NB4 (cell line): ENCODE results near the gene STAG1.
"Not testable (repeated sequence)": the region's sequence is repeated elsewhere in the genome, so short reads cannot be mapped to it uniquely, and the experiment has no call there.

Experiments used
- DNase-seq: peaks from one replicate; pipeline ENCODE4 v3.0.0; 2010; ENCODE audit warnings: low read depth
- H3K4me3 ChIP-seq: one replicate; pipeline ENCODE4 v1.5.1; 2011; ENCODE audit warnings: mild to moderate bottlenecking, low read depth, low read length, moderate library complexity
- MYC ChIP-seq: IDR thresholded peaks from 2 replicates; pipeline ENCODE4 v1.6.1; 2011; ENCODE audit warnings: low read depth, low read length
- POLR2A ChIP-seq: IDR thresholded peaks from 2 replicates; pipeline ENCODE4 v1.6.1; 2011; ENCODE audit warnings: mild to moderate bottlenecking; ENCODE audit not compliant: insufficient read length; ENCODE audit errors: extremely low read depth
- TF ChIP-seq, protein P1 (sequence below): IDR thresholded peaks from one replicate; pipeline ENCODE4 v1.5.1; 2012; ENCODE audit warnings: low read depth, low read length
- TF ChIP-seq, protein P2 (sequence below): IDR thresholded peaks from 2 replicates; pipeline ENCODE4 v1.6.1; 2011; ENCODE audit warnings: low read depth, low read length

Gene STAG1

DNA sequence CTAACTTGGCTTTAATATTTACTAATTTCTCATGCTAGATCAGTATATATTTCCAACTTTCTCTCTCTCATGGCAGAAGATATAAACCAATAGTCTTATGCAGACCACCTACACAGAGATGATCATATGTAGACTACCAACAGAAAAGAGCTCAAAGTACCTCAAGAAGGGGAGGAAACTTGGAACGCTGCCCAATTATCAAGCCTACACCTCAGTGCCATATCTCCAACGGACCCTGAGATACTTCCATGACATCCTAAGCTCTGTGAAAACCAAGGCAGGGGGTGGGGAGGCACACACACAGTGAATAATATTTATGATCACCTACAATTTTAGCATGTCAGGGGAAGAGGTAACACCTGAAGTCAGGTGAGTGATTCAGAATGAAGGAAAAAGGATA lies 100.6 kb downstream of the STAG1 start:
- no peak for DNase-seq
- no peak overlapping the region for H3K4me3 ChIP-seq
- TF ChIP-seq MYC (no peak), POLR2A (no peak)
- TF ChIP-seq, protein P1, sequence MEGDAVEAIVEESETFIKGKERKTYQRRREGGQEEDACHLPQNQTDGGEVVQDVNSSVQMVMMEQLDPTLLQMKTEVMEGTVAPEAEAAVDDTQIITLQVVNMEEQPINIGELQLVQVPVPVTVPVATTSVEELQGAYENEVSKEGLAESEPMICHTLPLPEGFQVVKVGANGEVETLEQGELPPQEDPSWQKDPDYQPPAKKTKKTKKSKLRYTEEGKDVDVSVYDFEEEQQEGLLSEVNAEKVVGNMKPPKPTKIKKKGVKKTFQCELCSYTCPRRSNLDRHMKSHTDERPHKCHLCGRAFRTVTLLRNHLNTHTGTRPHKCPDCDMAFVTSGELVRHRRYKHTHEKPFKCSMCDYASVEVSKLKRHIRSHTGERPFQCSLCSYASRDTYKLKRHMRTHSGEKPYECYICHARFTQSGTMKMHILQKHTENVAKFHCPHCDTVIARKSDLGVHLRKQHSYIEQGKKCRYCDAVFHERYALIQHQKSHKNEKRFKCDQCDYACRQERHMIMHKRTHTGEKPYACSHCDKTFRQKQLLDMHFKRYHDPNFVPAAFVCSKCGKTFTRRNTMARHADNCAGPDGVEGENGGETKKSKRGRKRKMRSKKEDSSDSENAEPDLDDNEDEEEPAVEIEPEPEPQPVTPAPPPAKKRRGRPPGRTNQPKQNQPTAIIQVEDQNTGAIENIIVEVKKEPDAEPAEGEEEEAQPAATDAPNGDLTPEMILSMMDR, result no peak
- TF ChIP-seq, protein P2, sequence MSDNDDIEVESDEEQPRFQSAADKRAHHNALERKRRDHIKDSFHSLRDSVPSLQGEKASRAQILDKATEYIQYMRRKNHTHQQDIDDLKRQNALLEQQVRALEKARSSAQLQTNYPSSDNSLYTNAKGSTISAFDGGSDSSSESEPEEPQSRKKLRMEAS, result no peak

DNA sequence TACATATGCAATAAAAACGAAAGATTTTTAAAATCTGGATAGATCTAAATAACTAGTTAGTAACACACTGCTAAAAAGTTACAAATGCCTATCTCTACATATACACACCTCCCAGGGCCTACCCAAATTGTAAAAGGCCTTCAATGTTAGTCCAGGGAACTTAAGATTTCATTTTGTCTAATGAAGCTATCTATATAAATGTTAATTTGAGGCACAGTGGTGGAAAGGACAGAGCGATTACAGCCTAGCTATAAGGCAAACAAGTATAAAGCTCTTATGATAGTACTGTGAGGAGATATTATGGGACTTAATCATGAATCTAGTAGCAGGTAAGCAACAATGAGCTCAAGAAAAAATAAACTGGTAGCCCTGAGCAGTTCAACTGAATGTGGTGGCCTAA lies 101.7 kb downstream of the STAG1 start:
- DNase-seq, result no peak
- no peak overlapping the region for H3K4me3 ChIP-seq
- TF ChIP-seq, protein P1, result no peak
- TF ChIP-seq, protein P2, result no peak
- TF ChIP-seq POLR2A (no peak), MYC (no peak)

DNA sequence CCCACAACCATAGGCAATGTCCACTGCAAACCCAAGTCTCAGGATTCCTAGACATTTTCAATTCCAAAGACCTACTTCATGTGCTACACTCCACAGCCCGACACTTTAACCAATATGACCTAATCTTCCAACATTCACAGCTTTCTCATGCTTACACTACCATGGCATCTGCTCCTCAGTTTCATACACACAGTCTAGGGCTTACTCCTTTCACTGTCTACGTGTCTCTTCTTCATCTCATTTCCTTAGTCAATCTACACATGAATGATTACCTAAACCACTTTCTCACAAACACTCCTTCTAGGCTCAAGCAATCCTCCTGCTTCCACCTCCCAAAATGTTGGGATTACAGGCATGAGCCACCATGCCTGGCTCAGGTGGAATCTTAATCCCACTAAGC lies 106.3 kb downstream of the STAG1 start:
- no peak overlapping the region for H3K4me3 ChIP-seq
- TF ChIP-seq, protein P1, result no peak
- TF ChIP-seq MYC (no peak), POLR2A (no peak)
- TF ChIP-seq, protein P2, result no peak
- no peak for DNase-seq

DNA sequence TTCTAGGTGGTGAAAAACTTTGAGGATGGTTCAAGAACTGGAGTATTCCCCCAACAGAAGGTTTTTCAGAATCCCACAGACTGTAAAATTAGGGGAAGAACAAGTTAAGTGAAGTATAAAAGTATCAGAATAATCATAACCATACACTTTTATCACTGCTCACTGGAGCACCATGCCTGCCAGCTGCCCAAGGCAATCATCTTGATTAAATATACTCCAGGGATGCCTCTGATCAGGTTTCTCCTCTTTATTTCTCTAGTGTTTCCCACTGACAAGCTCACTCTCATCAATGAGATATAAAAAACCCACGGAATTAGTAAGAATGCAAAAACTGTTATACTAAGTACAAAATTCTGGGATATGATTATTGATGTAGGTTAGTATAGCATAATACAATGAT lies 108.0 kb downstream of the STAG1 start:
- DNase-seq, result no peak
- TF ChIP-seq, protein P2, result no peak
- TF ChIP-seq, protein P1, result no peak
- no peak for TF ChIP-seq MYC
- no peak for TF ChIP-seq POLR2A
- H3K4me3 ChIP-seq, result no peak overlapping the region

DNA sequence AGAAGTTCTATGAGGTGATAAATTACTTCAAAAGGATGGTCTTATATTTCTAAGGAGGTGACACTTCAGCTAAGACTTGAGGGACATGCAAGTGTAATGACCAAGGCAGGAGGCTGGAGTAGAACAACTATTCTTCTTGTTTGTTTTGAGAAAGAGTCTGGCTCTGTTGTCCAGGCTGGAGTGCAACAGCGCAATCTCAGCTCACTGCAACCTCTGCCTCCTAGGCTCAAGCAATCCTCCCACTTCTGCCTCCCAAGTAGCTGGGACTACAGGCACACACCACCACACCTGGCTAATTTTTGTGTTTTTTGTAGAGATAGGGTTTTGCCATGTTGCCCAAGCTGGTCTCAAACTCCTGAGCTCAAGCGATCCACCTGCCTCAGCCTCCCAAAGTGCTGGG lies 108.8 kb downstream of the STAG1 start:
- H3K4me3 ChIP-seq, DNase-seq: not testable (repeated sequence)

DNA sequence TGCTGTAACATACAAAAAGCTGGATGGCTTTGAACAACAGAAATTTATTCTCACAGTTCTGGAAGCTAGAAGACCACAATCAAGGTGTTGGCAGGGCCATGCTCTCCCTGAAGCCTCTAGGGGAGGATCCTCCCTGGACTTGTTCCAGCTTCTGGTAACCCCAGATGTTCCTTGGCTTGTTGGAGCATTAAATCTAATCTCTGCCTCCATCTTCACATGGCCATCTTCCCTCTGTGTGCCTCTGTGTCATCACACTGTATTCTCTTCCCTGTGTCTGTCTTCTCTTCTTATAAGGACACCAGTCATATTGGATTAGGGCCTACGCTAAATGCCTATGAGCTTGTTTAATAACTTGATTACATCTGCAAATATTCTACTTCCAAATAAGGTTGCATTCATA lies 109.5 kb downstream of the STAG1 start:
- no peak for DNase-seq

More for the DNA sequence above, 109.5 kb downstream of the STAG1 start:
- H3K4me3 ChIP-seq, result no peak overlapping the region
- TF ChIP-seq, protein P1, result no peak
- TF ChIP-seq MYC, result no peak
- TF ChIP-seq, protein P2, result no peak
- TF ChIP-seq POLR2A, result no peak
